ENCODE results near the gene ZSCAN1.

DNA sequence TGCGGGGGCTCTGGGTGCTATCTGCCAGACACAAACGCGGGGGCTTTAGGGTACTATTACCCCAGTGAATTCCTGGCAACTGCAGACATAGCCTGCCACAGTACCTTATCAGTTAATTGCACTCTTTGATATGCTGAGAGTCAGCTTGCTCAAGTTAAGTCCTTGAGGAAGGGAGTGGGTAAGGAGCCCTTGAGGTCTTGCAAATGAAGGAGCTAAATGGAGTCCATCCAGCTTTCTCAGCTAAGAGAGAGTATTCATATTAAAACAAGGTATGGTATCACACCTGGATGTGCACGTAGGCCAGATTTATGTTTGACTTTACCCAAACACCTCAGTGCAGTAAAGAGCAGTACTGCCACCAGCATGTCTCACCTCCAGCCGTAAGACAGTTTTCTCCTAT lies 19.7 kb upstream of the ZSCAN1 start:
- TF ChIP-seq, protein P1, sequence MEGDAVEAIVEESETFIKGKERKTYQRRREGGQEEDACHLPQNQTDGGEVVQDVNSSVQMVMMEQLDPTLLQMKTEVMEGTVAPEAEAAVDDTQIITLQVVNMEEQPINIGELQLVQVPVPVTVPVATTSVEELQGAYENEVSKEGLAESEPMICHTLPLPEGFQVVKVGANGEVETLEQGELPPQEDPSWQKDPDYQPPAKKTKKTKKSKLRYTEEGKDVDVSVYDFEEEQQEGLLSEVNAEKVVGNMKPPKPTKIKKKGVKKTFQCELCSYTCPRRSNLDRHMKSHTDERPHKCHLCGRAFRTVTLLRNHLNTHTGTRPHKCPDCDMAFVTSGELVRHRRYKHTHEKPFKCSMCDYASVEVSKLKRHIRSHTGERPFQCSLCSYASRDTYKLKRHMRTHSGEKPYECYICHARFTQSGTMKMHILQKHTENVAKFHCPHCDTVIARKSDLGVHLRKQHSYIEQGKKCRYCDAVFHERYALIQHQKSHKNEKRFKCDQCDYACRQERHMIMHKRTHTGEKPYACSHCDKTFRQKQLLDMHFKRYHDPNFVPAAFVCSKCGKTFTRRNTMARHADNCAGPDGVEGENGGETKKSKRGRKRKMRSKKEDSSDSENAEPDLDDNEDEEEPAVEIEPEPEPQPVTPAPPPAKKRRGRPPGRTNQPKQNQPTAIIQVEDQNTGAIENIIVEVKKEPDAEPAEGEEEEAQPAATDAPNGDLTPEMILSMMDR (conservative IDR thresholded peaks at IDR 0.05; ENCODE audit: low read length) = no peak
- no peak for TF ChIP-seq EZH2phosphoT487 (IDR thresholded peaks at IDR 0.05; ENCODE audit: borderline replicate concordance)
